ENCODE data around the gene GPR39. TPM values are rescaled to one million over a fixed set of nuclear protein-coding genes. Genes with fewer than 3 reads are reported as not detected.
"Not testable (repeated sequence)": the region's sequence is repeated elsewhere in the genome, so short reads cannot be mapped to it uniquely, and the experiment has no call there.

Gene GPR39
- polyA plus RNA-seq, 4 donors, result 0.22 to 4.9 (median 3.9) TPM

- DNase-seq (ENCODE audit: low read depth in 4 of 4, low spot score in 3 of 4), result no peak
These were observed 66.2 kb downstream of the GPR39 start for GRCh38 chr2:132482821-132483220.

GRCh38 chr2:132484144-132484543 is 67.5 kb downstream of the GPR39 start:
- no peak for DNase-seq (ENCODE audit: low read depth in 4 of 4, low spot score in 3 of 4)

- no peak for DNase-seq (ENCODE audit: low read depth in 4 of 4, low spot score in 3 of 4)
These were observed 71.9 kb downstream of the GPR39 start for GRCh38 chr2:132488491-132488890.

GRCh38 chr2:132489150-132489549 is 72.5 kb downstream of the GPR39 start:
- peak; percentile 8 to 30 (median 17) for DNase-seq (ENCODE audit: low read depth in 4 of 4, low spot score in 3 of 4)

- DNase-seq (ENCODE audit: low read depth in 4 of 4, low spot score in 3 of 4), result no peak
These were observed 79.3 kb downstream of the GPR39 start for GRCh38 chr2:132495881-132496280.

GRCh38 chr2:132496555-132496954 is 80.0 kb downstream of the GPR39 start:
- DNase-seq (ENCODE audit: low read depth in 4 of 4, low spot score in 3 of 4), result no peak

- no peak for DNase-seq (ENCODE audit: low read depth in 4 of 4, low spot score in 3 of 4)
These were observed 81.0 kb downstream of the GPR39 start for GRCh38 chr2:132497591-132497990.

- no peak for DNase-seq (ENCODE audit: low read depth in 4 of 4, low spot score in 3 of 4)
These were observed 87.1 kb downstream of the GPR39 start for GRCh38 chr2:132503701-132504100.

- no peak for DNase-seq (ENCODE audit: low read depth in 4 of 4, low spot score in 3 of 4)
These were observed 98.4 kb downstream of the GPR39 start for GRCh38 chr2:132515010-132515409.

GRCh38 chr2:132517386-132517785 is 100.8 kb downstream of the GPR39 start:
- no peak for DNase-seq (ENCODE audit: low read depth in 4 of 4, low spot score in 3 of 4)

- no peak for DNase-seq (ENCODE audit: low read depth in 4 of 4, low spot score in 3 of 4)
These were observed 101.7 kb downstream of the GPR39 start for GRCh38 chr2:132518302-132518701.

GRCh38 chr2:132519566-132519965 is 103.0 kb downstream of the GPR39 start:
- DNase-seq (ENCODE audit: low read depth in 4 of 4, low spot score in 3 of 4), result no peak

GRCh38 chr2:132521341-132521740 is 104.7 kb downstream of the GPR39 start:
- no peak for DNase-seq (ENCODE audit: low read depth in 4 of 4, low spot score in 3 of 4)

- DNase-seq (ENCODE audit: low read depth in 4 of 4, low spot score in 3 of 4), result no peak
These were observed 106.3 kb downstream of the GPR39 start for GRCh38 chr2:132522901-132523300.

- DNase-seq (ENCODE audit: low read depth in 4 of 4, low spot score in 3 of 4), result not testable (repeated sequence)
These were observed 120.5 kb downstream of the GPR39 start for GRCh38 chr2:132537061-132537460.

- DNase-seq (ENCODE audit: low read depth in 4 of 4, low spot score in 3 of 4), result no peak
These were observed 121.8 kb downstream of the GPR39 start for GRCh38 chr2:132538331-132538855.

- DNase-seq (ENCODE audit: low read depth in 4 of 4, low spot score in 3 of 4), result no peak
These were observed 123.6 kb downstream of the GPR39 start for GRCh38 chr2:132540166-132540565.

GRCh38 chr2:132542953-132543569 is 126.5 kb downstream of the GPR39 start:
- no peak for DNase-seq (ENCODE audit: low read depth in 4 of 4, low spot score in 3 of 4)

- no peak for DNase-seq (ENCODE audit: low read depth in 4 of 4, low spot score in 3 of 4)
These were observed 127.5 kb downstream of the GPR39 start for GRCh38 chr2:132544006-132544630.

- DNase-seq (ENCODE audit: low read depth in 4 of 4, low spot score in 3 of 4), result peak in 3 of 4 donors; percentile 54 to 67 (median 58)
These were observed 130.6 kb downstream of the GPR39 start for GRCh38 chr2:132547090-132547687.

GRCh38 chr2:132549935-132550670 is 133.5 kb downstream of the GPR39 start:
- DNase-seq (ENCODE audit: low read depth in 4 of 4, low spot score in 3 of 4), result no peak
